ENCODE measurements around the gene DYRK3. TPM values are rescaled to one million over a fixed set of nuclear protein-coding genes. Genes with fewer than 3 reads are reported as not detected.

The DYRK3 gene
- total and polyA plus RNA-seq, 3 experiments from 2014 or later = 11.0 to 11.7 TPM; not detected in 1

- no peak overlapping the region for H3K4me3 ChIP-seq (ENCODE audit: low read length)
- no peaks in the 10 kb centered on the region for H3K27me3 ChIP-seq (ENCODE audit: insufficient read depth, low read length, poor library complexity, severe bottlenecking)
- Mint-ChIP-seq H3K9me3 (no peaks in the 10 kb centered on the region), H3K4me1 (peaks cover 91 to 99% (median 96%) of the 10 kb centered on the region in 3 donors), H3K4me3 (peak overlapping the region in 2 of 7 donors; percentile 45 to 57), H3K27ac (peak overlapping the region in 4 of 8 donors; percentile 20 to 77 (median 56)), H3K36me3 (peaks cover 0 to 73% (median 5%) of the 10 kb centered on the region in 3 donors), H3K27me3 (no peaks in the 10 kb centered on the region)
- ChIA-PET POLR2A (interaction anchor here (1.2 kb wide), 1 partner anchor 22 kb away, joined by 3 read pairs; no protein-coding TSS in a partner anchor), CTCF (interaction anchor here (0.9 to 1.7 kb wide), 2 partner anchors 33 to 219 kb away, joined by 4 read pairs; no protein-coding TSS in a partner anchor)
- no peak overlapping the region for H3K27ac ChIP-seq (ENCODE audit: low read depth, low read length)
- H3K9me3 ChIP-seq (ENCODE audit: low read length) = no peaks in the 10 kb centered on the region
- peaks cover 6% of the 10 kb centered on the region for H3K36me3 ChIP-seq (ENCODE audit: insufficient read depth, low read length)
- peaks cover 50% of the 10 kb centered on the region for H3K4me1 ChIP-seq (ENCODE audit: insufficient read depth, low read length)
- no peak for DNase-seq
These were observed 58.3 kb downstream of the DYRK3 start for GRCh38 chr1:206693592-206693991.

- no peak for DNase-seq
- Mint-ChIP-seq H3K4me1 (peaks cover 91 to 99% (median 96%) of the 10 kb centered on the region in 3 donors), H3K4me3 (peak overlapping the region in 1 of 7 donors; percentile 2), H3K36me3 (peaks cover 0 to 71% (median 3%) of the 10 kb centered on the region in 3 donors), H3K27ac (peak overlapping the region in 5 of 8 donors; percentile 0 to 91 (median 7)), H3K27me3 (no peaks in the 10 kb centered on the region), H3K9me3 (no peaks in the 10 kb centered on the region)
- Histone ChIP-seq H3K36me3 (ENCODE audit: insufficient read depth, low read length) (peaks cover 6% of the 10 kb centered on the region), H3K4me3 (ENCODE audit: low read length) (no peak overlapping the region), H3K27ac (ENCODE audit: low read depth, low read length) (no peak overlapping the region), H3K27me3 (ENCODE audit: insufficient read depth, low read length, poor library complexity, severe bottlenecking) (no peaks in the 10 kb centered on the region), H3K9me3 (ENCODE audit: low read length) (no peaks in the 10 kb centered on the region), H3K4me1 (ENCODE audit: insufficient read depth, low read length) (peaks cover 50% of the 10 kb centered on the region)
- POLR2A ChIA-PET = interaction anchor here (0.6 to 1.2 kb wide), 2 partner anchors 21 to 24 kb away, joined by 3 to 7 read pairs; no protein-coding TSS in a partner anchor
- CTCF ChIA-PET = interaction anchor here (1.0 to 1.7 kb wide), 2 partner anchors 32 to 41 kb away, joined by 4 read pairs; no protein-coding TSS in a partner anchor
These were observed 59.1 kb downstream of the DYRK3 start for GRCh38 chr1:206694171-206695124.

GRCh38 chr1:206695733-206696132 lies 60.4 kb downstream of the DYRK3 start:
- Mint-ChIP-seq H3K4me3 (no peak overlapping the region), H3K27ac (peak overlapping the region in 4 of 8 donors; percentile 12 to 88 (median 65)), H3K36me3 (peaks cover 0 to 68% (median 3%) of the 10 kb centered on the region in 3 donors), H3K4me1 (peaks cover 92 to 99% (median 97%) of the 10 kb centered on the region in 3 donors), H3K27me3 (no peaks in the 10 kb centered on the region), H3K9me3 (no peaks in the 10 kb centered on the region)
- Histone ChIP-seq H3K36me3 (ENCODE audit: insufficient read depth, low read length) (peaks cover 6% of the 10 kb centered on the region), H3K27me3 (ENCODE audit: insufficient read depth, low read length, poor library complexity, severe bottlenecking) (no peaks in the 10 kb centered on the region), H3K27ac (ENCODE audit: low read depth, low read length) (no peak overlapping the region), H3K9me3 (ENCODE audit: low read length) (no peaks in the 10 kb centered on the region), H3K4me3 (ENCODE audit: low read length) (no peak overlapping the region), H3K4me1 (ENCODE audit: insufficient read depth, low read length) (peaks cover 40% of the 10 kb centered on the region)
- no peak for DNase-seq
- ChIA-PET POLR2A (interaction anchor here (0.6 kb wide), 1 partner anchor 19 kb away, joined by 5 read pairs; no protein-coding TSS in a partner anchor), CTCF (no interaction called here)

- H3K27ac ChIP-seq (ENCODE audit: low read depth, low read length) = no peak overlapping the region
- CTCF ChIA-PET = interaction anchor here (0.8 kb wide), 1 partner anchor 15 kb away, joined by 3 read pairs; no protein-coding TSS in a partner anchor
- H3K27me3 ChIP-seq (ENCODE audit: insufficient read depth, low read length, poor library complexity, severe bottlenecking) = no peaks in the 10 kb centered on the region
- POLR2A ChIA-PET = no interaction called here
- H3K9me3 ChIP-seq (ENCODE audit: low read length) = no peaks in the 10 kb centered on the region
- no peaks in the 10 kb centered on the region for H3K27me3 Mint-ChIP-seq
- no peaks in the 10 kb centered on the region for H3K9me3 Mint-ChIP-seq
- H3K36me3 ChIP-seq (ENCODE audit: insufficient read depth, low read length) = peaks cover 6% of the 10 kb centered on the region
- H3K4me1 Mint-ChIP-seq = peaks cover 87 to 96% (median 93%) of the 10 kb centered on the region in 3 donors
- no peak overlapping the region for H3K4me3 ChIP-seq (ENCODE audit: low read length)
- no peak overlapping the region for H3K4me3 Mint-ChIP-seq
- H3K27ac Mint-ChIP-seq = peak overlapping the region; percentile 8 to 87 (median 64)
- H3K4me1 ChIP-seq (ENCODE audit: insufficient read depth, low read length) = peaks cover 30% of the 10 kb centered on the region
- peaks cover 0 to 64% (median 3%) of the 10 kb centered on the region in 3 donors for H3K36me3 Mint-ChIP-seq
- no peak for DNase-seq
These were observed 61.7 kb downstream of the DYRK3 start for GRCh38 chr1:206696812-206697585.

- Histone ChIP-seq H3K4me3 (ENCODE audit: low read length) (no peak overlapping the region), H3K27ac (ENCODE audit: low read depth, low read length) (no peak overlapping the region), H3K4me1 (ENCODE audit: insufficient read depth, low read length) (peaks cover 27% of the 10 kb centered on the region), H3K9me3 (ENCODE audit: low read length) (no peaks in the 10 kb centered on the region), H3K27me3 (ENCODE audit: insufficient read depth, low read length, poor library complexity, severe bottlenecking) (no peaks in the 10 kb centered on the region), H3K36me3 (ENCODE audit: insufficient read depth, low read length) (peaks cover 6% of the 10 kb centered on the region)
- CTCF ChIA-PET = no interaction called here
- peak overlapping the region; percentile 23 to 78 (median 60) for H3K27ac Mint-ChIP-seq
- POLR2A ChIA-PET = no interaction called here
- peak overlapping the region in 1 of 7 donors; percentile 23 for H3K4me3 Mint-ChIP-seq
- H3K27me3 Mint-ChIP-seq = no peaks in the 10 kb centered on the region
- peaks cover 87 to 96% (median 93%) of the 10 kb centered on the region in 3 donors for H3K4me1 Mint-ChIP-seq
- no peak for DNase-seq
- H3K36me3 Mint-ChIP-seq = peaks cover 0 to 59% (median 3%) of the 10 kb centered on the region in 3 donors
- H3K9me3 Mint-ChIP-seq = no peaks in the 10 kb centered on the region
These were observed 62.7 kb downstream of the DYRK3 start for GRCh38 chr1:206698011-206698410.

Other genes with a start within 250 kb of the DYRK3 start
- gene IKBKE, start 165.1 kb upstream of the DYRK3 start, total RNA-seq = 10 to 100 TPM; 17.1 to 18.4 TPM
- 46.6 TPM for gene IKBKE, start 165.1 kb upstream of the DYRK3 start, polyA plus RNA-seq
- 100 to 1,000 TPM; 163 to 165 TPM for gene RASSF5, start 128.0 kb upstream of the DYRK3 start, total RNA-seq
- gene RASSF5, start 128.0 kb upstream of the DYRK3 start, polyA plus RNA-seq = 329 TPM
- 10 to 100 TPM; 82.7 to 88.7 TPM for gene EIF2D, start 23.1 kb upstream of the DYRK3 start, total RNA-seq
- 35.3 TPM for gene EIF2D, start 23.1 kb upstream of the DYRK3 start, polyA plus RNA-seq
- gene MAPKAPK2, start 49.4 kb downstream of the DYRK3 start, total RNA-seq = 10 to 100 TPM; 78.4 to 79.1 TPM
- gene MAPKAPK2, start 49.4 kb downstream of the DYRK3 start, polyA plus RNA-seq = 5.0 TPM
- gene IL19, start 135.2 kb downstream of the DYRK3 start, total RNA-seq = not detected
- gene IL19, start 135.2 kb downstream of the DYRK3 start, polyA plus RNA-seq = not detected
- 1 to 10 TPM; 7.6 TPM for gene IL10, start 137.0 kb downstream of the DYRK3 start, total RNA-seq
- 0.33 TPM for gene IL10, start 137.0 kb downstream of the DYRK3 start, polyA plus RNA-seq
- gene IL20, start 230.1 kb downstream of the DYRK3 start, total RNA-seq = not detected
- not detected for gene IL20, start 230.1 kb downstream of the DYRK3 start, polyA plus RNA-seq

All from CD8-positive, alpha-beta memory T cell (primary cell).